ENCODE data around the gene NAA80. TPM values are rescaled to one million over a fixed set of nuclear protein-coding genes. Genes with fewer than 3 reads are reported as not detected.
A peak's percentile ranks its signal among the peaks of the same experiment; 100 is the strongest.

The NAA80 gene
- total RNA-seq, 1 donor from 2014 or later = 1.3 TPM

- no peaks in the 10 kb centered on the region for H3K27me3 ChIP-seq (ENCODE audit: control insufficient read depth, insufficient read depth, low read length)
- H3K4me3 ChIP-seq (ENCODE audit: low read depth, low read length) = no peak overlapping the region
- DNase-seq (ENCODE audit: low read depth) (no peak), FAIRE-seq (no peak)
- no peak for TF ChIP-seq CTCF (IDR thresholded peaks at IDR 0.05; ENCODE audit: insufficient read depth, low read length, severe bottlenecking)
- H3K36me3 ChIP-seq (ENCODE audit: control insufficient read depth, insufficient read depth, low read length) = peaks cover 1% of the 10 kb centered on the region
These were observed 2.4 kb downstream of the NAA80 start for GRCh38 chr3:50296721-50297383.

- Histone ChIP-seq H3K36me3 (ENCODE audit: control insufficient read depth, insufficient read depth, low read length) (peaks cover 1% of the 10 kb centered on the region), H3K27me3 (ENCODE audit: control insufficient read depth, insufficient read depth, low read length) (no peaks in the 10 kb centered on the region), H3K4me3 (ENCODE audit: low read depth, low read length) (no peak overlapping the region)
- no peak for DNase-seq (ENCODE audit: low read depth)
- FAIRE-seq = no peak
- TF ChIP-seq CTCF (IDR thresholded peaks at IDR 0.05; ENCODE audit: insufficient read depth, low read length, severe bottlenecking) = no peak
These were observed 3.4 kb downstream of the NAA80 start for GRCh38 chr3:50295553-50296431.

- TF ChIP-seq CTCF (IDR thresholded peaks at IDR 0.05; ENCODE audit: insufficient read depth, low read length, severe bottlenecking) = no peak
- DNase-seq (ENCODE audit: low read depth) (no peak), FAIRE-seq (no peak)
- Histone ChIP-seq H3K27me3 (ENCODE audit: control insufficient read depth, insufficient read depth, low read length) (no peaks in the 10 kb centered on the region), H3K36me3 (ENCODE audit: control insufficient read depth, insufficient read depth, low read length) (peaks cover 10% of the 10 kb centered on the region), H3K4me3 (ENCODE audit: low read depth, low read length) (no peak overlapping the region)
These were observed 4.5 kb downstream of the NAA80 start for GRCh38 chr3:50294492-50295403.

- Histone ChIP-seq H3K36me3 (ENCODE audit: control insufficient read depth, insufficient read depth, low read length) (peaks cover 16% of the 10 kb centered on the region), H3K27me3 (ENCODE audit: control insufficient read depth, insufficient read depth, low read length) (no peaks in the 10 kb centered on the region), H3K4me3 (ENCODE audit: low read depth, low read length) (no peak overlapping the region)
- no peak for TF ChIP-seq CTCF (IDR thresholded peaks at IDR 0.05; ENCODE audit: insufficient read depth, low read length, severe bottlenecking)
- DNase-seq (ENCODE audit: low read depth) (no peak), FAIRE-seq (no peak)
These were observed 5.1 kb downstream of the NAA80 start for GRCh38 chr3:50294089-50294488.

- no peak for DNase-seq (ENCODE audit: low read depth)
- peaks cover 25% of the 10 kb centered on the region for H3K36me3 ChIP-seq (ENCODE audit: control insufficient read depth, insufficient read depth, low read length)
- no peak overlapping the region for H3K4me3 ChIP-seq (ENCODE audit: low read depth, low read length)
- TF ChIP-seq CTCF (IDR thresholded peaks at IDR 0.05; ENCODE audit: insufficient read depth, low read length, severe bottlenecking) = no peak
- no peaks in the 10 kb centered on the region for H3K27me3 ChIP-seq (ENCODE audit: control insufficient read depth, insufficient read depth, low read length)
- FAIRE-seq = peak; percentile 18
These were observed 6.0 kb downstream of the NAA80 start for GRCh38 chr3:50293079-50293801.

Data from bronchial epithelial cell (primary cell).